Activated naive CD8-positive, alpha-beta T cell treated with anti-CD3 and anti-CD28 coated beads, Interleukin-2, amount 10 ng/mL, durations not matched to agents 7 days and 5 days (primary cell): ENCODE data around the gene LRRC46. TPM values are rescaled to one million over a fixed set of nuclear protein-coding genes. Genes with fewer than 3 reads are reported as not detected.

ENCODE experiments used
- ATAC-seq: fragments of 150-1000 bp; cut with Tn5 transposase; one replicate; pipeline ENCODE4 v1.10.0; 2021; ENCODE audit warnings: low read depth, moderate library complexity
- POLR2A ChIA-PET: fragments of 350-600 bp; sonication (Branson Sonifier 250); formaldehyde crosslinking; loops from one replicate; lab custom pipeline; 2021; ENCODE audit warnings: antibody characterized with exemption; lab: Charles Lee
- DNase-seq: peaks from one replicate; pipeline ENCODE4 v3.0.0; 2021
- H3K27ac Mint-ChIP-seq: one replicate; pipeline ENCODE4 v1.8.0; 2022; ENCODE audit warnings: mild to moderate bottlenecking, mixed read lengths
- H3K27me3 Mint-ChIP-seq: one replicate; pipeline ENCODE4 v1.8.0; 2022; ENCODE audit warnings: mild to moderate bottlenecking, moderate library complexity, mixed read lengths
- H3K36me3 Mint-ChIP-seq: one replicate; pipeline ENCODE4 v1.8.0; 2021; ENCODE audit warnings: mild to moderate bottlenecking, mixed read lengths
- H3K4me1 Mint-ChIP-seq: one replicate; pipeline ENCODE4 v1.8.0; 2021; ENCODE audit warnings: mixed read lengths
- H3K4me3 Mint-ChIP-seq: one replicate; pipeline ENCODE4 v1.8.0; 2022; ENCODE audit warnings: mild to moderate bottlenecking, moderate library complexity, mixed read lengths
- H3K9me3 Mint-ChIP-seq: one replicate; pipeline ENCODE4 v1.8.0; 2021; ENCODE audit warnings: mixed read lengths
- total RNA-seq, 2 experiments: library from RNA; stranded (reverse); gene quantifications; one replicate each; pipeline ENCODE4 v1.2.3, GENCODE V29; 2021

Gene LRRC46
- total RNA-seq, 2 experiments from 2014 or later: 0.42 to 0.43 TPM

DNA sequence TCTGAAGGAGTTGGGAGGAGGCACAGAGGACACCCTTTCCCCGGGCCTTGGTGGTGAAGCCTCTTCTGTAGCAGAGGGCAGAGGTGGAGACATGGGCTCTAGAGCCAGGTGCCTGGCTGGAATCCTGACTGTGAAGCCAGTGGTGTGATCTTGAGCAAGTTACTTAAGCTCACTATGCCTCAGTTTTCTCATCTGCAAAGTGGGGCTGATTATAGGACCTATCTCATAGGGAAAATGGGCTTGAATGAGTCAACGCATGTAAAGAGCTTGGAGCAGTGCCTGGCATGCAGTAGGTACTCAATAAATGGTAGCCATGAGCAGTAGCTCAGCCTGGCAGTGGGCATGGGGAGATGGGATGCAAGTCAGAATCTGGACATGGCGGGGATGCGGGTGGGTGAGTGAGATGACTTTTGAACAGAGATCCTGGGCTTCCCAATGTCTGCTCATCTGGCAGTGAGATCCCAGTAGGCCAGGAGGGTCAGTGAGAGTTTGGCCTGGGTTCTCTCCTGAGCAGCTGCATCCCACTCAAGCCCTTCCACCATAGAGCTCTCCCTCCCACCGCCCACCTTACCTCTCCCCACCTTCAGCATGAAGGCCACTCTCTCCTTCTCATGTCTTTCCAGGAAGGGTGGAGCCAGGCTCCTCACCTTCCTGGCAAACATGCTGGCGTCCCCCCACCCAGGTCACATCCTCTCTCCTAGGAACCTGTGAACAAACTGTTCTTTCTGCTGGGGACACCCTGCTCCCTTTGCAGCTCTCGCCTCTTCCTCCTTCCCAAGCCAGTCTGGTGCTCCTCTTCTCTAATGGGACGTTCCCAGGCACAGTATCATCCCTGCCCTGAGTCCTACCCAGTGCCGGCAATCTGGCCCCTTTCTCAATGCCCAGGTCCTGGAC lies 51.5 kb downstream of the LRRC46 start:
- no peak for DNase-seq
- no peak overlapping the region for H3K4me3 Mint-ChIP-seq
- no peaks in the 10 kb centered on the region for H3K9me3 Mint-ChIP-seq
- H3K27ac Mint-ChIP-seq: no peak overlapping the region
- H3K27me3 Mint-ChIP-seq: peaks cover 5% of the 10 kb centered on the region
- no peaks in the 10 kb centered on the region for H3K36me3 Mint-ChIP-seq
- POLR2A ChIA-PET: interaction anchor here (1.1 kb wide), 1 partner anchor 32 kb away, joined by 3 read pairs; the partner anchor contains the start of gene SP6
- H3K4me1 Mint-ChIP-seq: peaks cover 12% of the 10 kb centered on the region
- ATAC-seq: no peak

DNA sequence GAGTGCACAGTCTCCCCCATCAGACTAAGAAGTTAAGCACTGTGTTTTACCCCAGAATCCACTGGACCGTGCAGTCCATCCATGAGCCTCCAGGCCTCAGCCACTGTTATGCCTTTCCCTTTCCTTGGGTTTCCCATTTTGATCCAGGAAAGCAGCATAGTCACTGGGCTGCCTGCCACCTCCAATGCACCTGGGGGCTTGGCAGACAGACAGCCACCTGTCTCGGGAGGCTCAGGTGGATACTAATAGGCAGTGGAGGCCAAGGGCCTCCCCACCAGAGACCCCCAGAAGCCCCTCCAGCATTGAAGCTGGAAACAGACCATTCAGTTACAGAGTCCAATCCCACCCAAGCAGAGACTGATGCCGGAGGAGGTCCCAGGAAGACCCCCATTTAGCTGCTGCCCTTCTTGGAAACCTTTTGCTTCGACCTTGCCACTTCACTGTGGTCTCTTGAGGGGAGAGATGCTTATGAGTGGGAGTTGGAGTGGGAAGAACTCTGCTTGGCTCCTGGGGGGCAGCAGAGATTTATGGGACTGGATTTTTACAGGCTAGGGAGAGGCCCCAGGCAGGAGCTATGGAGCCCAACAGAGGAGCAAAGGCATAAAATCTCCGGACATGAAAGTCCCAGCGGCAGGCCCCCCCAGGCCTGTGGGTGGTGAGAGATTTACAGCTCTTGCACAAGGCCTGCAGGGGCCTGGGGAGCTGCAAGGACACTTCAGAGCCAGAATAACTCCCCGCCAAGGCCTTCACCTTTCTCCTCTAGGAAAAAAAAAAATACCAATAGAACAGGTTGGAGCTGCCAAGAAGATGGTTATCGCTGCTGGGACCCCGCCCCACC lies 52.3 kb downstream of the LRRC46 start:
- peaks cover 12% of the 10 kb centered on the region for H3K4me1 Mint-ChIP-seq
- H3K27ac Mint-ChIP-seq: no peak overlapping the region
- DNase-seq (no peak), ATAC-seq (no peak)
- H3K4me3 Mint-ChIP-seq: no peak overlapping the region
- POLR2A ChIA-PET: interaction anchor here (1.1 to 4.1 kb wide), 2 partner anchors 12 to 33 kb away, joined by 3 to 31 read pairs; partner anchors contain the start of genes SP2 and SP6
- no peaks in the 10 kb centered on the region for H3K9me3 Mint-ChIP-seq
- no peaks in the 10 kb centered on the region for H3K36me3 Mint-ChIP-seq
- peaks cover 2% of the 10 kb centered on the region for H3K27me3 Mint-ChIP-seq

DNA sequence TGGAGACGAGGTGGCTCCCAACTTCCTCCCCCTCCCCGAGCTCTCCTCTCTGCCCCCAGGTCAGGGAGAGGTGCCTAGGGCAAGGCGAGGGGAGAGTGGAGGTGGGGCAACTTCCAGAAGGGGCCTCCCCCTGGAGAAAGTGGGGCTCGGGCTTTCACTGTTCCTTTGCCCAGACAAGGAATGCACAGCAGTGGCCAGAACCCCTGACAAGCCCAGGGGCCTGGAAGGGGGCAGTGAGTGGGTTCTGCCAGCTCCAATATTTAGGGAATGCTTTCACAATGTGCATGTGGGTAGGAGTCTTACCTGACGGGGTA lies 52.9 kb downstream of the LRRC46 start:
- POLR2A ChIA-PET: interaction anchor here (1.1 to 4.1 kb wide), 2 partner anchors 11 to 34 kb away, joined by 3 to 31 read pairs; partner anchors contain the start of genes SP2 and SP6
- DNase-seq (no peak), ATAC-seq (no peak)
- Mint-ChIP-seq H3K4me3 (no peak overlapping the region), H3K27me3 (peaks cover 2% of the 10 kb centered on the region), H3K4me1 (peaks cover 8% of the 10 kb centered on the region), H3K27ac (no peak overlapping the region), H3K36me3 (no peaks in the 10 kb centered on the region), H3K9me3 (no peaks in the 10 kb centered on the region)

DNA sequence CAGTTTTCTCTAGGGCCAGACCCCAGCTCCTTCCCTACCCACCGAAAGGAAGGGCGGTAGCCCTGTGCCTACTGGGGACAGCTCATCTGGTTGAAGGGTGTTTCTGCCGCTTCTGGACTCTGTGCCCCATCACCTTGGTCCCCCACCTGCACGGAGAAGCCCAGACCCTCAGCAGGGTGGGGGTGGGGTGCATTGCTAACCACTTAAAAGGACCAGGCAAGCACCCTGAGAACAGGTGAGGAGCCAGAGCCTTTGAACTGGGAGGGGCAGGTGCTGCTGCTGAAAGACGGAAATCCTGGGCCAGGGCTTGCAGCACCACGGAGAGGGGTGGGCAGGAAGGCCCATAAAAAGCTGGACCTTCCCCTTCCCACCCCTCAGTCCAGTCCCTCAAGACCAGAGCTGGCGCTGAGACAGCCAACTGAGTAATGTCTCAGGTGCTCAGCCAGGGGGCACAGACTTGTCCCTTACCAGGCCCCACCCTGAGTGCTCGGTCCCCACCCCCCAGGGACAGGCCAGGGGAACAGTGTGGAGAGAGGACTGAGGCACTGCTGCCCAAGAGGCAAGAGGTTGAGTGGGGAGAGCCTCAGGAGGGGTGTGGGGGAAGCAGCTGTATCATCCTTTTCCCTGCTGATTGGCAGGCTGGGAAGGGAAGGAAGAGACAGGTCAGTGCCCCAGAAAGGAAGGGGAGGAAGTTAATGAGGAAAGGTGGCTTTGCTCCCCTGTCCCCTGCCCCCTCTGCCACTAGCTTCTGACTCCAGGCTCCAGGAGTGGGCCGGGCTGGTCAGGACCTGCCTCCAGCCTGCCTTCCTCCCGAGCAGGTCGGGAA lies 53.6 kb downstream of the LRRC46 start:
- Mint-ChIP-seq H3K27me3 (peaks cover 2% of the 10 kb centered on the region), H3K27ac (peak overlapping the region; percentile 42), H3K4me1 (peaks cover 12% of the 10 kb centered on the region), H3K9me3 (no peaks in the 10 kb centered on the region), H3K36me3 (no peaks in the 10 kb centered on the region), H3K4me3 (no peak overlapping the region)
- POLR2A ChIA-PET: interaction anchor here (0.9 to 4.1 kb wide), 2 partner anchors 10 to 21 kb away, joined by 3 to 31 read pairs; partner anchors contain the start of gene SP2
- ATAC-seq (no peak), DNase-seq (no peak)

Other genes starting within 250 kb of the LRRC46 start
- gene KPNB1, start 181.8 kb upstream of the LRRC46 start, total RNA-seq: 100 to 1,000 TPM; 335 TPM
- gene TBKBP1, start 137.5 kb upstream of the LRRC46 start, total RNA-seq: 1 to 10 TPM; 8.0 to 8.9 TPM
- gene TBX21, start 98.4 kb upstream of the LRRC46 start, total RNA-seq: 10 to 100 TPM; 20.7 to 22.8 TPM
- 10 to 100 TPM; 50.8 to 50.9 TPM for gene OSBPL7, start 9.9 kb upstream of the LRRC46 start, total RNA-seq
- 10 to 100 TPM; 49.7 to 50.3 TPM for gene MRPL10, start 129 bp upstream of the LRRC46 start, total RNA-seq
- gene SCRN2, start 9.6 kb downstream of the LRRC46 start, total RNA-seq: 10 to 100 TPM; 38.0 to 39.6 TPM
- gene SP6, start 19.5 kb downstream of the LRRC46 start, total RNA-seq: under 1 TPM; 0.09 to 0.22 TPM
- 10 to 100 TPM; 28.1 to 28.2 TPM for gene SP2, start 64.6 kb downstream of the LRRC46 start, total RNA-seq
- 10 to 100 TPM; 32.5 to 32.8 TPM for gene PNPO, start 109.9 kb downstream of the LRRC46 start, total RNA-seq
- not detected for gene PRR15L, start 126.2 kb downstream of the LRRC46 start, total RNA-seq
- gene CDK5RAP3, start 139.4 kb downstream of the LRRC46 start, total RNA-seq: 100 to 1,000 TPM; 286 to 287 TPM
- 1 to 10 TPM; 6.1 to 8.8 TPM for gene COPZ2, start 206.1 kb downstream of the LRRC46 start, total RNA-seq
- 10 to 100 TPM; 62.2 to 63.1 TPM for gene NFE2L1, start 216.7 kb downstream of the LRRC46 start, total RNA-seq